PC-9 (cell line): Measurements from ENCODE around the gene DVL2. TPM values are rescaled to one million over a fixed set of nuclear protein-coding genes. Genes with fewer than 3 reads are reported as not detected.
A peak's percentile ranks its signal among the peaks of the same experiment; 100 is the strongest.

ENCODE experiments used
- BruUV-seq: library from RNA; stranded (reverse); fragments of 400-500 nt; replicated peaks from 2 replicates; lab custom pipeline; 2021; lab: Mats Ljungman, UMichigan
- CTCF ChIA-PET: fragments of 300-600 bp; sonication (Branson Sonifier 250); formaldehyde crosslinking; loops from one replicate; lab custom pipeline; 2022; ENCODE audit warnings: antibody characterized with exemption; lab: Charles Lee
- POLR2A ChIA-PET: fragments of 300-600 bp; sonication (Branson Sonifier 250); formaldehyde crosslinking; loops from one replicate; lab custom pipeline; 2022; ENCODE audit warnings: antibody characterized with exemption; ENCODE audit not compliant: unreplicated experiment; lab: Charles Lee
- DNase-seq, 2 experiments: peaks; one replicate each; pipeline versions ENCODE4 v3.0.0 to v3.0.0-alpha.2; 2015 to 2022; ENCODE audit warnings: mixed read lengths in 1 of 2
- H2AFZ ChIP-seq: fragments of 200-600 bp; sonication (generic); 2 replicates; pipeline ENCODE4 v1.8.1; 2017; ENCODE audit warnings: antibody characterized with exemption
- H3F3A ChIP-seq: fragments of 200-600 bp; sonication (generic); 2 replicates; pipeline ENCODE4 v1.8.1; 2017; ENCODE audit warnings: antibody characterized with exemption, mild to moderate bottlenecking, low read depth; ENCODE audit not compliant: insufficient read depth
- H3K27ac ChIP-seq: fragments of 200-600 bp; sonication (generic); 2 replicates; pipeline ENCODE4 v1.6.1; 2016; ENCODE audit warnings: mixed run types
- H3K27me3 ChIP-seq: fragments of 200-600 bp; sonication (generic); 2 replicates; pipeline ENCODE4 v1.6.1; 2016; ENCODE audit warnings: low read depth, mixed run types; ENCODE audit not compliant: insufficient read depth
- H3K36me3 ChIP-seq: fragments of 200-600 bp; sonication (generic); 2 replicates; pipeline ENCODE4 v1.6.1; 2016; ENCODE audit warnings: low read depth, mixed run types
- H3K4me1 ChIP-seq: fragments of 200-600 bp; sonication (generic); replicated peaks from 2 replicates; pipeline ENCODE4 v1.6.1; 2016; ENCODE audit warnings: mixed run types; ENCODE audit not compliant: insufficient read depth
- H3K4me2 ChIP-seq: fragments of 200-600 bp; sonication (generic); 2 replicates; pipeline ENCODE4 v1.6.1; 2017; ENCODE audit warnings: mixed run types
- H3K4me3 ChIP-seq: fragments of 200-600 bp; sonication (generic); 2 replicates; pipeline ENCODE4 v1.6.1; 2016; ENCODE audit warnings: mixed run types
- H3K79me2 ChIP-seq: fragments of 200-600 bp; sonication (generic); 2 replicates; pipeline ENCODE4 v1.6.1; 2017; ENCODE audit warnings: low read depth, mixed run types
- H3K9me2 ChIP-seq: fragments of 200-600 bp; sonication (generic); 2 replicates; pipeline ENCODE4 v1.8.1; 2017; ENCODE audit warnings: mild to moderate bottlenecking; ENCODE audit not compliant: insufficient read depth
- H3K9me3 ChIP-seq: fragments of 200-600 bp; sonication (generic); 2 replicates; pipeline ENCODE4 v1.8.1; 2016; ENCODE audit warnings: low read depth; ENCODE audit not compliant: insufficient read depth
- H4K20me1 ChIP-seq: fragments of 200-600 bp; sonication (generic); 2 replicates; pipeline ENCODE4 v1.8.1; 2017; ENCODE audit not compliant: insufficient read depth
- EZH2 ChIP-seq: fragments of 200-600 bp; sonication (generic); IDR thresholded peaks from 2 replicates; pipeline ENCODE4 v1.8.0; 2017; ENCODE audit warnings: antibody characterized with exemption, low read depth
- intact Hi-C: fragments of 100-400 bp; cut with micrococcal nuclease; formaldehyde crosslinking; loops from one replicate; pipeline ENCODE4 v1.10.0; 2022; ENCODE audit not compliant: unreplicated experiment
- total RNA-seq: library from RNA; stranded (reverse); gene quantifications from 2 replicates; pipeline ENCODE4 v1.2.3, GENCODE V29; 2021
- TF ChIP-seq, protein P1 (sequence below): fragments of 200-600 bp; sonication (generic); conservative IDR thresholded peaks from 2 replicates; pipeline ENCODE4 v1.6.1; 2017; ENCODE audit warnings: mixed run types, antibody characterized with exemption, mild to moderate bottlenecking, moderate library complexity

The DVL2 gene
- total RNA-seq, 1 experiment from 2014 or later = 86.8 TPM

DNA sequence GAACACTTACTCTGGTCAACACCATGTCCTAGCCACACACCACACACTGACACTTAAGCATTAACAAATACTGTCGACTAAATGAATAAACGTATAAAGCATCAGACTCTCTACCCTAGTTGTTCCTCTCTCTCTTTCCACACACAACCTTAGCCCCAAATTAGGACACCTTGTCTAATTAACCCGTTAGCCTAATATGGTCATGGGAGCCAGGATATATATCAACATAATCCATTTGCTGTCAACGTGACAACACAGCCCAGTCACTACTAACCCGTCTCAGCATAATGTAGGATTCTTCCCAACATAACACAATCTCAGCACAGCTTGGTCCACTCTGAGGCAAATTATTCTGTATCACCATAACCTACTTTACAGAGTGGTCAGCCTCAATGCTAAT, 2.2 kb downstream of the DVL2 start:
- no peaks in the 10 kb centered on the region for H3K9me3 ChIP-seq
- TF ChIP-seq, protein P1, sequence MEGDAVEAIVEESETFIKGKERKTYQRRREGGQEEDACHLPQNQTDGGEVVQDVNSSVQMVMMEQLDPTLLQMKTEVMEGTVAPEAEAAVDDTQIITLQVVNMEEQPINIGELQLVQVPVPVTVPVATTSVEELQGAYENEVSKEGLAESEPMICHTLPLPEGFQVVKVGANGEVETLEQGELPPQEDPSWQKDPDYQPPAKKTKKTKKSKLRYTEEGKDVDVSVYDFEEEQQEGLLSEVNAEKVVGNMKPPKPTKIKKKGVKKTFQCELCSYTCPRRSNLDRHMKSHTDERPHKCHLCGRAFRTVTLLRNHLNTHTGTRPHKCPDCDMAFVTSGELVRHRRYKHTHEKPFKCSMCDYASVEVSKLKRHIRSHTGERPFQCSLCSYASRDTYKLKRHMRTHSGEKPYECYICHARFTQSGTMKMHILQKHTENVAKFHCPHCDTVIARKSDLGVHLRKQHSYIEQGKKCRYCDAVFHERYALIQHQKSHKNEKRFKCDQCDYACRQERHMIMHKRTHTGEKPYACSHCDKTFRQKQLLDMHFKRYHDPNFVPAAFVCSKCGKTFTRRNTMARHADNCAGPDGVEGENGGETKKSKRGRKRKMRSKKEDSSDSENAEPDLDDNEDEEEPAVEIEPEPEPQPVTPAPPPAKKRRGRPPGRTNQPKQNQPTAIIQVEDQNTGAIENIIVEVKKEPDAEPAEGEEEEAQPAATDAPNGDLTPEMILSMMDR = no peak
- no peak for TF ChIP-seq EZH2
- H3K27ac ChIP-seq = no peak overlapping the region
- H3K4me2 ChIP-seq = peak overlapping the region; percentile 97
- H3K27me3 ChIP-seq = no peaks in the 10 kb centered on the region
- no peak for DNase-seq
- H3K9me2 ChIP-seq = no peaks in the 10 kb centered on the region
- peaks cover 34% of the 10 kb centered on the region for H3K4me1 ChIP-seq
- H4K20me1 ChIP-seq = peaks cover 28% of the 10 kb centered on the region
- POLR2A ChIA-PET = no interaction called here
- intact Hi-C loops = no loop called here
- peak overlapping the region; percentile 82; the same call in 1 of the 2 replicates for H3K4me3 ChIP-seq
- CTCF ChIA-PET = no interaction called here
- H3K36me3 ChIP-seq = peaks cover 36% of the 10 kb centered on the region
- peaks cover 43% of the 10 kb centered on the region for H3F3A ChIP-seq
- BruUV-seq = no TSS peak
- peaks cover 69% of the 10 kb centered on the region for H3K79me2 ChIP-seq
- no peak overlapping the region for H2AFZ ChIP-seq

DNA sequence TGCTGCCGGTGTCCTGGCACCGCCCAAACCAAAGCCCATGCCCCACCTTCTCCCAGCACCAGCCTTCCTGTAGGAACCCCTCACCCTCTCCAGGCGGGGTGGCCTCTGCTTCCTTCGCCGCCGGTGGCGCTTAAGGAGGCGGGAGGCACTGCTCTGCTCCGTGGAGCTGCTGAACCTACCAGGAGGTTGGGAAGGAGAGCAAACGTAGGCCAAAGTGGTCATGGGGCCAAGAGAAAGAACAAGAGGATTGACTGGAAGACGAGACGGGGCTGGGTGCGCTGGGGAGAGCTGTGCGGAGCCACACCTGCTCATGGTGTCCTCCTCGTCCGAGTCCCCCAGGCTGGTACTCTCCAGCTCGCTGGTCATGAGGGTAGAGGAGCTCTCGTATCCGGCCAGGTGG, 4.8 kb downstream of the DVL2 start:
- peaks cover 16% of the 10 kb centered on the region; the same call in 1 of the 2 replicates for H3K36me3 ChIP-seq
- no peak for DNase-seq
- no peaks in the 10 kb centered on the region for H3K9me3 ChIP-seq
- H3F3A ChIP-seq = peaks cover 39% of the 10 kb centered on the region
- TF ChIP-seq EZH2 = no peak
- TF ChIP-seq, protein P1 = no peak
- H3K79me2 ChIP-seq = peaks cover 44% of the 10 kb centered on the region
- intact Hi-C loops = no loop called here
- no peak overlapping the region for H3K4me3 ChIP-seq
- H4K20me1 ChIP-seq = peaks cover 20% of the 10 kb centered on the region
- H3K27me3 ChIP-seq = no peaks in the 10 kb centered on the region
- ChIA-PET CTCF (no interaction called here), POLR2A (interaction anchor here (0.8 kb wide), 1 partner anchor 9 kb away, joined by 3 read pairs; no protein-coding TSS in a partner anchor)
- peaks cover 22% of the 10 kb centered on the region for H3K4me1 ChIP-seq
- no peak overlapping the region for H3K4me2 ChIP-seq
- no TSS peak for BruUV-seq
- no peak overlapping the region for H3K27ac ChIP-seq
- H2AFZ ChIP-seq = no peak overlapping the region
- H3K9me2 ChIP-seq = no peaks in the 10 kb centered on the region

DNA sequence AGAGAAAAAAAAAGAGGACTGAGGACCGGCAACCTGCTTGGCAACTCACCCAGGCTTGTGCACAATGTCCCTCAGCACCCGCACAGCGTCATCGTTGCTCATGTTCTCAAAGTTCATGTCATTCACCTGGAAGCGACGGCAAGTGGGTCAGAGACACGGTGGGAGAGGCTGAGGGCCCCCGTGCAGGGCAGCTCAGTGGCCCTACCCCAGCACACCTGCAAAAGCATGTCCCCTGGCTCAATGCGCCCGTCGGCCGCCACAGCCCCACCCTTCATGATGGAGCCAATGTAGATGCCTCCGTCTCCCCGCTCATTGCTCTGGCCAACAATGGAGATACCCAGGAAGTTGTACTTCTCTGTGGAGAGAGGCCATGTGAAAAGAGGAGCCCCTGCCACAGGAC, 5.4 kb downstream of the DVL2 start:
- CTCF ChIA-PET = no interaction called here

More for the DNA sequence above, 5.4 kb downstream of the DVL2 start:
- no peak overlapping the region for H3K4me3 ChIP-seq
- no peaks in the 10 kb centered on the region for H3K9me3 ChIP-seq
- TF ChIP-seq, protein P1 = no peak
- no peak for TF ChIP-seq EZH2
- no peaks in the 10 kb centered on the region for H3K27me3 ChIP-seq
- DNase-seq = no peak
- H3K9me2 ChIP-seq = no peaks in the 10 kb centered on the region
- H3F3A ChIP-seq = peaks cover 37% of the 10 kb centered on the region
- no peak overlapping the region for H2AFZ ChIP-seq
- BruUV-seq = no TSS peak
- H3K27ac ChIP-seq = no peak overlapping the region
- peaks cover 17% of the 10 kb centered on the region for H3K36me3 ChIP-seq
- peaks cover 21% of the 10 kb centered on the region for H3K4me1 ChIP-seq
- POLR2A ChIA-PET = no interaction called here
- H4K20me1 ChIP-seq = peaks cover 23% of the 10 kb centered on the region
- intact Hi-C loops = no loop called here
- H3K79me2 ChIP-seq = peaks cover 45% of the 10 kb centered on the region
- no peak overlapping the region for H3K4me2 ChIP-seq
